K562 (cell line): Measurements from ENCODE around the gene ESPN.

Experiments used
- MTA1 ChIP-seq: fragments of 450-650 bp; IDR thresholded peaks from 2 replicates; pipeline ENCODE4 v1.6.1; 2017; ENCODE audit warnings: borderline replicate concordance
- NR2C2 ChIP-seq, 2 experiments: fragments of 200-800 bp in 1 of 2; sonication (Bioruptor generic) in 1 of 2; sonication (generic) in 1 of 2; formaldehyde crosslinking in 1 of 2; IDR thresholded peaks; 2 replicates each; pipeline versions ENCODE4 v1.6.1 to v1.8.0; 2016 to 2022; ENCODE audit warnings: mild to moderate bottlenecking in 1 of 2, missing compliant biosample characterization in 1 of 2, missing genetic modification characterization in 1 of 2, missing genetic modification reagents in 1 of 2
- NR2F6 ChIP-seq: fragments of 450-650 bp; formaldehyde crosslinking; IDR thresholded peaks from 2 replicates; pipeline ENCODE4 v1.4.0; 2020; ENCODE audit warnings: mild to moderate bottlenecking
- RNF2 ChIP-seq: sonication (generic); IDR thresholded peaks from 2 replicates; pipeline ENCODE4 v1.6.1; 2016
- SP2 ChIP-seq: IDR thresholded peaks from 2 replicates; pipeline ENCODE4 v1.6.1; 2011; ENCODE audit warnings: mild to moderate bottlenecking, low read depth, low read length, moderate library complexity; ENCODE audit not compliant: poor library complexity, severe bottlenecking; ENCODE audit errors: extremely low read depth
- USF1 ChIP-seq: sonication (generic); formaldehyde crosslinking; IDR thresholded peaks from 2 replicates; pipeline ENCODE4 v1.9.0; 2022; ENCODE audit warnings: mild to moderate bottlenecking, missing genetic modification reagents
- YY1 ChIP-seq, 3 experiments: IDR thresholded peaks; 2 replicates each; pipeline ENCODE4 v1.6.1; 2011; ENCODE audit warnings: low read length in 2 of 3, mild to moderate bottlenecking in 2 of 3, moderate library complexity in 2 of 3, borderline replicate concordance in 1 of 3, control low read depth in 1 of 3, low read depth in 1 of 3; ENCODE audit not compliant: insufficient read depth in 3 of 3, insufficient replicate concordance in 2 of 3, control insufficient read depth in 1 of 3, insufficient read length in 1 of 3; ENCODE audit errors: extremely low read depth in 1 of 3

GRCh38 chr1:6391951-6392808 lies 32.4 kb upstream of the ESPN start:
- no peak for TF ChIP-seq YY1 (IDR thresholded peaks at IDR 0.05; ENCODE audit: borderline replicate concordance in 1 of 3, control insufficient read depth in 1 of 3, extremely low read depth in 1 of 3, insufficient read depth in 3 of 3, insufficient read length in 1 of 3, insufficient replicate concordance in 2 of 3, low read depth in 1 of 3, low read length in 2 of 3)
- TF ChIP-seq NR2C2 (CRISPR knock-in tag; IDR thresholded peaks at IDR 0.05): no peak
- TF ChIP-seq NR2C2 (tag; IDR thresholded peaks at IDR 0.05): no peak
- TF ChIP-seq RNF2: no peak
- no peak for TF ChIP-seq MTA1
- no peak for TF ChIP-seq SP2
- no peak for TF ChIP-seq NR2F6
- TF ChIP-seq USF1: no peak
